Fibroblast of villous mesenchyme (primary cell): ENCODE data around the gene BANF2. TPM values are rescaled to one million over a fixed set of nuclear protein-coding genes. Genes with fewer than 3 reads are reported as not detected.

ENCODE experiments used
- DNase-seq: peaks from one replicate; pipeline ENCODE4 v3.0.0-alpha.2; 2010; ENCODE audit warnings: low read depth
- H3K4me3 ChIP-seq: 2 replicates; pipeline ENCODE4 v1.5.1; 2011; ENCODE audit warnings: low read depth, mild to moderate bottlenecking, low read length
- total RNA-seq: library from RNA; depleted of rRNA; stranded (reverse); fragments of >200 nt; gene quantifications from 2 replicates; pipeline ENCODE4 v1.2.3, GENCODE V29; 2012
- TF ChIP-seq, protein P1 (sequence below): IDR thresholded peaks from 2 replicates; pipeline ENCODE4 v1.5.1; 2012; ENCODE audit warnings: low read depth, mild to moderate bottlenecking, low read length; ENCODE audit not compliant: insufficient read depth

Gene BANF2
- total RNA-seq, 1 donor = not detected

GRCh38 chr20:17725094-17725835 is 25.5 kb downstream of the BANF2 start:
- TF ChIP-seq, protein P1, sequence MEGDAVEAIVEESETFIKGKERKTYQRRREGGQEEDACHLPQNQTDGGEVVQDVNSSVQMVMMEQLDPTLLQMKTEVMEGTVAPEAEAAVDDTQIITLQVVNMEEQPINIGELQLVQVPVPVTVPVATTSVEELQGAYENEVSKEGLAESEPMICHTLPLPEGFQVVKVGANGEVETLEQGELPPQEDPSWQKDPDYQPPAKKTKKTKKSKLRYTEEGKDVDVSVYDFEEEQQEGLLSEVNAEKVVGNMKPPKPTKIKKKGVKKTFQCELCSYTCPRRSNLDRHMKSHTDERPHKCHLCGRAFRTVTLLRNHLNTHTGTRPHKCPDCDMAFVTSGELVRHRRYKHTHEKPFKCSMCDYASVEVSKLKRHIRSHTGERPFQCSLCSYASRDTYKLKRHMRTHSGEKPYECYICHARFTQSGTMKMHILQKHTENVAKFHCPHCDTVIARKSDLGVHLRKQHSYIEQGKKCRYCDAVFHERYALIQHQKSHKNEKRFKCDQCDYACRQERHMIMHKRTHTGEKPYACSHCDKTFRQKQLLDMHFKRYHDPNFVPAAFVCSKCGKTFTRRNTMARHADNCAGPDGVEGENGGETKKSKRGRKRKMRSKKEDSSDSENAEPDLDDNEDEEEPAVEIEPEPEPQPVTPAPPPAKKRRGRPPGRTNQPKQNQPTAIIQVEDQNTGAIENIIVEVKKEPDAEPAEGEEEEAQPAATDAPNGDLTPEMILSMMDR = no peak
- no peak for DNase-seq
- no peak overlapping the region for H3K4me3 ChIP-seq

DNA sequence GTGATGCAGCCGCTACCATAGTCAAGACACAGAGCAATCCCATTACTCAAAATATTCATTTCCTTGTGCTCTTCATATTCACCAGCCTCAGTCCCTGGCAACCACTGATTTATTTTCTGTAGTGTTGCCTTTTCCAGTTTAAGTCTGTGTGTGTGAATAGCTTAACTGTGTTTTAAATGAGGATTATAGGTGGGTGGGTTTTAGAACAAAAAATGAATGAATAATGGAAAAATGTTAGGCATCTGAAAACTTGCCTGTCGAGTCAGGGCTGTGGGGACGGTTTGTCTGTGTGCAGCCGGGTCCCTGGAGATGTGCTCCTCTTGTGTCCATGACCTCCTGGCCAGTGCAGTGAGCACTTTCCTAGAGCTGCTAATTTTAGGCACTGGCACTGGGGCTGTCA is 27.1 kb downstream of the BANF2 start:
- no peak for DNase-seq
- H3K4me3 ChIP-seq = no peak overlapping the region
- TF ChIP-seq, protein P1 = no peak

DNA sequence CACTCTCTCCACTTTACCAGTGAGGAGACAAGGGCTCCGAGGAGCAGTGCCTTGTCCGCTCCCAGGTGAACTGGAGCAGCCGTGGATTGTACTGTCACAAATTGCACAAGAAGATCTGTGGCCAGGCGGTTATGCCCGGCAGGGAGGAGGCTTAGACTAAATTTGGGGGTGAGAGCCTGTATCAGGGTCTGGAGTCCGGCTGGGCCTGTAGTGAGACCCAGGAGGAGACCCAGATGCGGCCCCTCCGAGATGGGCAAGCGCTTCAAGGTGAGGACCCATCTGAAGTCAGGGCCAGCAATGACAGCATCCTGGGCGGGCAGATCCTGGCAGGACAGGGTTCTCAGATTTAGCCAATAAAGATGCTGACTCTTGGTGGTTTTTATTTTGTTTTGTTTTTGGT is 27.6 kb downstream of the BANF2 start:
- TF ChIP-seq, protein P1 = no peak

GRCh38 chr20:17728074-17728473 is 28.3 kb downstream of the BANF2 start:
- DNase-seq = no peak
- no peak overlapping the region for H3K4me3 ChIP-seq
- TF ChIP-seq, protein P1 = no peak

More for the DNA sequence above, 27.6 kb downstream of the BANF2 start:
- H3K4me3 ChIP-seq = no peak overlapping the region
- no peak for DNase-seq

DNA sequence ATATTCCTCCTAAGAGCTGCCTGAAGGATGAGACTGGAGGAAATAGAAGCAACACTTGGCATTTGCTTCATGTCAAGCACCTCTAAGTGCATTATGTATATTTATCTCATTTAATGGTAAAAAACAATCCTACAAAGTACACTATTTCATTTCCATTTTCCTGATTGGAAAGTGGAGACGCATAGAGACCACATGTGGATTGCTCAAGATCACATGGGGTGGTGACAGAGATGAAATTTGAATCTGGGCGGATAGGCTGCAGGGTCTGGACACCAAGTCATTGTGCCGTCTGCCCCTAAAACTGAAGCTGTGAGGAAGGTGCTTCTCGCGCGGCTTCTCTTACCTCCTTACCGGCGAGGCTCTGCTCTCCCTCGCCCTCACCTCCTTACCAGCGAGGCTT is 30.3 kb downstream of the BANF2 start:
- TF ChIP-seq, protein P1 = no peak
- no peak for DNase-seq
- no peak overlapping the region for H3K4me3 ChIP-seq

DNA sequence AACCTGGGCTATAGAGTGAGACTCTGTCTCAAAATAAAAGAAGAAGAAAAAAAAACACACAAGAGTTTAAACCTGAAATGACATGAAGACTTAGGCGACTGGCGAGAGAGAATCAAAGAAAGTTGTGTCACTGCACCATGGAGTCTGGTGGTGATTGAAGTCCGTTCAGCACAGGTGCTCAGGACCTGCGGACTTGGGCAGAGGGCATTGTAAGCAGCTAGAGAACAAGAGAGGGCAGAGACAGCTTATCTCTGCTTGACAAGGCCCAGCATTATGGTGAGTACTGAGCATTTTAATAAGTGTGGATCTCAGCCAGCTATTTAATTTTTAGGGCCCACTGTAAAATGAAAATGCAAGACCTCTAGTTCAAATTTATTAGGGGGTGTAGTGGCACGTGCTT is 31.5 kb downstream of the BANF2 start:
- TF ChIP-seq, protein P1 = no peak
- no peak overlapping the region for H3K4me3 ChIP-seq

More for the DNA sequence above, 31.5 kb downstream of the BANF2 start:
- no peak for DNase-seq
